GM10847 (cell line): ENCODE data around the gene CBY2.

Source experiments
- POLR2A ChIP-seq: IDR thresholded peaks from 2 replicates; pipeline ENCODE4 v1.6.1; 2011; ENCODE audit not compliant: insufficient read length; ENCODE audit errors: extremely low read depth

Gene CBY2

GRCh38 chr13:45702088-45702487 lies at the start of gene CBY2:
CBY2 (plus strand) TSS chr13:45702320; CDS start chr13:45702391, 71 bp downstream.
- TF ChIP-seq POLR2A, result no peak

- no peak for TF ChIP-seq POLR2A
These were observed 47.3 kb upstream of the CBY2 start for GRCh38 chr13:45654633-45655349.

GRCh38 chr13:45658586-45659235 lies 43.4 kb upstream of the CBY2 start:
- no peak for TF ChIP-seq POLR2A

GRCh38 chr13:45659536-45659935 lies 42.6 kb upstream of the CBY2 start:
- no peak for TF ChIP-seq POLR2A

- no peak for TF ChIP-seq POLR2A
These were observed 40.0 kb upstream of the CBY2 start for GRCh38 chr13:45662162-45662561.

- TF ChIP-seq POLR2A, result no peak
These were observed 31.8 kb upstream of the CBY2 start for GRCh38 chr13:45670189-45670885.

GRCh38 chr13:45674908-45675307 lies 27.2 kb upstream of the CBY2 start:
- no peak for TF ChIP-seq POLR2A

GRCh38 chr13:45678282-45678681 lies 23.8 kb upstream of the CBY2 start:
- TF ChIP-seq POLR2A, result no peak

- TF ChIP-seq POLR2A, result no peak
These were observed 21.0 kb upstream of the CBY2 start for GRCh38 chr13:45681113-45681512.

GRCh38 chr13:45682494-45683008 lies 19.6 kb upstream of the CBY2 start:
- TF ChIP-seq POLR2A, result no peak

- no peak for TF ChIP-seq POLR2A
These were observed 18.4 kb upstream of the CBY2 start for GRCh38 chr13:45683701-45684100.

- no peak for TF ChIP-seq POLR2A
These were observed 13.5 kb upstream of the CBY2 start for GRCh38 chr13:45688577-45688976.

GRCh38 chr13:45690636-45691035 lies 11.5 kb upstream of the CBY2 start:
- TF ChIP-seq POLR2A, result no peak

- TF ChIP-seq POLR2A, result no peak
These were observed 10.9 kb upstream of the CBY2 start for GRCh38 chr13:45691251-45691650.

GRCh38 chr13:45691667-45692066 lies 10.5 kb upstream of the CBY2 start:
- no peak for TF ChIP-seq POLR2A

- TF ChIP-seq POLR2A, result no peak
These were observed 6.9 kb upstream of the CBY2 start for GRCh38 chr13:45695198-45695730.

- no peak for TF ChIP-seq POLR2A
These were observed 5.4 kb upstream of the CBY2 start for GRCh38 chr13:45696610-45697226.
